A549 (cell line): ENCODE results near the gene TFCP2L1.

ENCODE experiments used
- KDM1A ChIP-seq: fragments of 200-600 bp; sonication (generic); IDR thresholded peaks from 2 replicates; pipeline ENCODE4 v1.6.1; 2016; ENCODE audit warnings: low read depth, mild to moderate bottlenecking
- RAD21 ChIP-seq, 2 experiments: fragments of >200 bp in 1 of 2; sonication (Bioruptor Twin) in 1 of 2; formaldehyde crosslinking in 1 of 2; IDR thresholded peaks in 1 of 2; conservative IDR thresholded peaks in 1 of 2; 2 replicates in 1 of 2; 3 replicates in 1 of 2; pipeline ENCODE4 v1.6.1; 2012 to 2018; ENCODE audit warnings: inconsistent platforms in 1 of 2
- RARB ChIP-seq: fragments of 250-450 bp; sonication (Bioruptor Pico); IDR thresholded peaks from 2 replicates; pipeline ENCODE4 v1.8.0; 2021; ENCODE audit warnings: mild to moderate bottlenecking, moderate library complexity
- ZNF302 ChIP-seq: fragments of 250-450 bp; sonication (Bioruptor Pico); IDR thresholded peaks from 2 replicates; pipeline ENCODE4 v1.9.0; 2021; ENCODE audit warnings: inconsistent platforms, mild to moderate bottlenecking, moderate library complexity
- TF ChIP-seq, protein P1 (sequence below): fragments of >200 bp; sonication (Bioruptor Twin); formaldehyde crosslinking; IDR thresholded peaks from 3 replicates; pipeline ENCODE4 v1.5.1; 2016
- TF ChIP-seq, protein P2 (sequence below): fragments of 250-450 bp; sonication (Bioruptor Pico); IDR thresholded peaks from 2 replicates; pipeline ENCODE4 v1.5.0; 2021; ENCODE audit warnings: mild to moderate bottlenecking, moderate library complexity, borderline replicate concordance

DNA sequence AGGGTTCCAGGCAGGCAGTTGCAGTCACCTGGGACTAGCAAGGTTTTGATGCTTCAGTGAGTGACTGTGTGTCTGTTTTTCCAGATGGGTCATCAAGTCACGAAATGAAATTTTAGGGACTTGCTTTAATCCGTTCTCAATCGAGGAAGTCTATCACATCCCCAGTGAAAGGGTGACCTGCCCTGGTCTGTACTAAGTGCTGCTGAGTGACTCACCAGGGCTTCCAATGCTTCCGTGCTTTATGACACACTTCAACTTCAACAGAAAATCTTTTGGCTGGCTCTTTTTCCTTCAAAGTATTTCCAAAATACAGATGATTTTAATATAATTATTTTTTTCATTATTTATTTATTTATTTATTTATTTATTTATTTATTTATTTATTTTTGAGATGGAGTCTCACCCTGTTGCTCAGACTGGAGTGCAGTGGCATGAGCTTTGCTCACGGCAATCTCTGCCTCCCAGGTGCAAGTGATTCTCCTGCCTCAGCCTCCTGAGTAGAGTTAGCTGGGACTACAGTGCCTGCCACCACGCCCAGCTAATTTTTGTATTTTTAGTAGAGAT, 18.4 kb downstream of the TFCP2L1 start:
- TF ChIP-seq, protein P1, sequence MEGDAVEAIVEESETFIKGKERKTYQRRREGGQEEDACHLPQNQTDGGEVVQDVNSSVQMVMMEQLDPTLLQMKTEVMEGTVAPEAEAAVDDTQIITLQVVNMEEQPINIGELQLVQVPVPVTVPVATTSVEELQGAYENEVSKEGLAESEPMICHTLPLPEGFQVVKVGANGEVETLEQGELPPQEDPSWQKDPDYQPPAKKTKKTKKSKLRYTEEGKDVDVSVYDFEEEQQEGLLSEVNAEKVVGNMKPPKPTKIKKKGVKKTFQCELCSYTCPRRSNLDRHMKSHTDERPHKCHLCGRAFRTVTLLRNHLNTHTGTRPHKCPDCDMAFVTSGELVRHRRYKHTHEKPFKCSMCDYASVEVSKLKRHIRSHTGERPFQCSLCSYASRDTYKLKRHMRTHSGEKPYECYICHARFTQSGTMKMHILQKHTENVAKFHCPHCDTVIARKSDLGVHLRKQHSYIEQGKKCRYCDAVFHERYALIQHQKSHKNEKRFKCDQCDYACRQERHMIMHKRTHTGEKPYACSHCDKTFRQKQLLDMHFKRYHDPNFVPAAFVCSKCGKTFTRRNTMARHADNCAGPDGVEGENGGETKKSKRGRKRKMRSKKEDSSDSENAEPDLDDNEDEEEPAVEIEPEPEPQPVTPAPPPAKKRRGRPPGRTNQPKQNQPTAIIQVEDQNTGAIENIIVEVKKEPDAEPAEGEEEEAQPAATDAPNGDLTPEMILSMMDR: no peak
- TF ChIP-seq ZNF302 (CRISPR knock-in tag): no peak
- TF ChIP-seq, protein P2, sequence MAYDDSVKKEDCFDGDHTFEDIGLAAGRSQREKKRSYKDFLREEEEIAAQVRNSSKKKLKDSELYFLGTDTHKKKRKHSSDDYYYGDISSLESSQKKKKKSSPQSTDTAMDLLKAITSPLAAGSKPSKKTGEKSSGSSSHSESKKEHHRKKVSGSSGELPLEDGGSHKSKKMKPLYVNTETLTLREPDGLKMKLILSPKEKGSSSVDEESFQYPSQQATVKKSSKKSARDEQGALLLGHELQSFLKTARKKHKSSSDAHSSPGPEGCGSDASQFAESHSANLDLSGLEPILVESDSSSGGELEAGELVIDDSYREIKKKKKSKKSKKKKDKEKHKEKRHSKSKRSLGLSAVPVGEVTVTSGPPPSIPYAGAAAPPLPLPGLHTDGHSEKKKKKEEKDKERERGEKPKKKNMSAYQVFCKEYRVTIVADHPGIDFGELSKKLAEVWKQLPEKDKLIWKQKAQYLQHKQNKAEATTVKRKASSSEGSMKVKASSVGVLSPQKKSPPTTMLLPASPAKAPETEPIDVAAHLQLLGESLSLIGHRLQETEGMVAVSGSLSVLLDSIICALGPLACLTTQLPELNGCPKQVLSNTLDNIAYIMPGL (CRISPR knock-in tag): no peak
- no peak for TF ChIP-seq KDM1A
- TF ChIP-seq RARB (CRISPR knock-in tag): no peak
- TF ChIP-seq RAD21 (conservative IDR thresholded peaks at IDR 0.05 in 1 of 2, IDR thresholded peaks at IDR 0.05 in 1 of 2): no peak
